ENCODE measurements around the gene ARF3.

ARF3 gene

DNA sequence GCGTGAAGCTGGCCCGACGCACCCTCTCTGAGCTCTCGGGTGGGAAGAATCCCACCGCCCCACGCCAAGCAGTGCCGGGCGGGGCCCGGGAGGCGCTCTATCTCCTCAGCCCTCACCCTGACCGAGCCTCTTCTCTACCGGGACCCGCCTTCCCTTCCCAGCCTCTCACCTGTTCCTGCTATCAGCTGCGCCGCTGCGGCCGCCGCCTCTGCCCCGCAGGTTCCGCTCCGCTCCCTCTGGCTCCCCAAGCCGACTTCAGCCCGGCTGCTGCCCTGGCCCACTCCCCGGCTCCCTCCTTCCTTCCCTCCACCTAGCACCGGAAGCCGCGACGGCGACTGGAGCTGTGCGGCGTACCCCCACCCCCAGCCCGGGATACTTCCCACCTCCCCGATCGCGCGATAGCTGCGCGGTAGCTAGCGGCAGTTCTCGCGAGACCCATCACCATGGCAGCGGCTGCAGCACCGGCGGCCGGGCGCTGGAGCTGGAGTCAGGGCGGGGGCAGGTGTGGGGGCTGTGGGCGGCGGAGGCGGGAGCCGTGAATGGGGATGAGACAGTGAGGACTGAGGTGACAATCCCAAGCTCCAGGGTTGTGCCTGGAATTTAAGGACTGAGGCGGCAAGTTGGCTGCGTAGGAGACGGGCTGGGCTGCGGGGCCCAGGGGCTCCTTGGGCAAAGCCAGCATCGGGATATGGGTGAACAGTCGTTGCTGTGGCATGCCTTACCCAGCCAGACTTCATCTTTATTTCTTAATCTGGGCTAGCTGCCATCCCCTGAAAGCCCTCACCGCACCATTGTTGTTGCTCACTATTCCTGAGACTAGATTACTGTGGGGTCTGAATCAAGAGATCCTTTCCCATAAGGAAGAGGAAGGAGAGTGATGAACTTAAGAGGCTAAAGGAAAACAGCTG, at the start of gene ARF3:
ARF3 (minus strand) TSS at position 347 of the 908 bp plus-strand sequence. CDS start 16,392 bp downstream, outside the sequence.
- DNase-seq, result peak; percentile 90

DNA sequence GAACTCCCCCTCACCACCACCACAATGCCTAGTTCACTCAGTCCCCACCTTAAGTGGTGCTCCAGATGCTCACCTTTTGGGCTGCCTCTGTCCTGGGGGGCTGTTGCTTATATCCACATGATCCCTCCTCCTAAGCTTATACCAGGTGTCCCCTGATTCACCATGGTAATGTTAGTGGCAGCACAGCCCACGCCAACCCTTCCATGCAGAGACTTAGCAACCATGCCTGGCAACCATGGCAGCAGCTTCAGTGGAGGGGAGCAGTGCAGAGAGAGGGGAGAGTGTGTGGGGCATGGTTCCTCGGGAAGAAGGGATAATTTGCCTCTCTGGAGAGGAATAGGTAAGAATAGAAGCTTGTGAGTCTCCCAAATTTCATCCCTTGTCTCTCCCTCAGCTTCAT, 43.1 kb upstream of the ARF3 start:
- DNase-seq, result no peak

DNA sequence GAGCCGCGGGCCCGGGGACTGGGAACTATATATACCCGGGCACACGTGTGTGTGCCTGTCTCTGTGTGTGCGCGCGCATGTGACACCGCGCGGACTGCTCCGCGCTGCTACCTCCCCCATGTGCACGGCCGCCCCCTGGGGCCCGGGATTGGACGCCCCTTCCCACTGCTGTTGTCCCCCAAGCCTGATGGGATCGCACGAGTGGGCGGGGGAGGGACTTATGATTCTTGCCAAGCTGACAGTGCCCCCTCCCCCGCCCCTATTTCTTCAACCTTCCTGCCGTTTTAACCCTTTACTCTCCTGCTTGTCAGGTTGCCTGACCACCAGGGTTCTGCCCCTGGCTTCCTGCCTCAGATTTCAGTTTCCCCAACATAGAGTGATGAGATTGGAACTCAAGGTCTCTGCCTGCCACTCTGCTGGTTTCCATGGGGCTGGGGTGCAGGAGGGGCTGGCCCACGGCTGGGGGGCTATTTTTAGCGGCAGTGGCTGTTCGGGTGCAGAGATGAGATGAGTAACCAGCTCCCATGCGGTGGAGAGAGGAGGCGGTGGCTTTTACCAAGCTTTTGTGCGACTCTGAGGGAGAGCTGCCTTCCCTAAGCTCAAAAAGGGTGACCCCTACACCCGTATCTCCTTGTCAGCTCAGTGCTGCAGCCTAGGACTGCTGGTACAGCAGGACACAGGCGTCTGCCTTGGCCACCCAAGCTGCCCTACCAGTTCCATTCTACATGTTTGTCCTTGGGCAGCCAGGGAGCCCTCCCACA, 42.3 kb upstream of the ARF3 start, which contains the start of gene DDN:
DDN (minus strand) TSS at position 5 of the 761 bp plus-strand sequence. CDS start 88 bp downstream, outside the sequence.
- peak; percentile 29 for DNase-seq

DNA sequence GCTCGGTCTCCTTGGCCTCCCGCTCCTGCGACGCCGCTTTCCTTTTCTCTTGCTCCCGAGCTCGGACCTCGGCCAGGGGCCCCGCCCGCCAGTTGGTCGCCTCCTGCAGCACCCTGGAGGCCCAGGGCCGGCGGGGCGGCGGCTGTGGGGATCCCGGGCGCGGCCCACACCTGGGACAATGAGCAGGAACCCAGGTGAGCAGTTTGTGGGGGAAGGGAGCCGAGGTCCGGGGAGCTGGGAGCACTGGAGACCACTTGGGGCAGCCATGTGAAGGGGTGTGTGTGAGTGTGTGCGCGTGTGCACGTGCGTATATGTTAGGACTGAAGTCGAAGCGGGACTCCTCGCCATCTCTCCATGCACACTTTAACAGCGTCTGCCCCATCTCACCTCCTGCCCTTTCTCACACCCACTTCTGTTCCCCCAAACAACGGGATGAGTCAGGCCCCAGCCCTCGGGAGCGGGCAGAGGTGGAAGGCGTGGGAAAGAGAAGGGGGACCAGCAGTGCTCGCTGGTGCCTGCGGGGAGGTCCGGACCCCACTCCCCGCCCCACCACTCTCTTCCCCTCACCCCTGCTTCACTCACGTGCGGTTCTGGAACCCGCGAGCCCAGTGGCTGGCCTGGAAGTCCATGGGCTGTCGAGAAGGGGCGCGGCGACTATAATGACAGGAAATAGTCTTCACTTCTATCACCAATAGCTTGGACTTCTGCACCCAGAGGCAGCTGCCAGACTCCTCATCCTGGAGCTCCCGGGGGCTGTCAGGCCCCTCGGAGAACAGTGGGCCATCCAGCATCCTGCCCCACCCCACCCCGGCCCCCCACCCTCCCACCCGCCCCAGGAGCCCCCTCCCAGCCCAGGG, 41.4 kb upstream of the ARF3 start:
- no peak for DNase-seq

DNA sequence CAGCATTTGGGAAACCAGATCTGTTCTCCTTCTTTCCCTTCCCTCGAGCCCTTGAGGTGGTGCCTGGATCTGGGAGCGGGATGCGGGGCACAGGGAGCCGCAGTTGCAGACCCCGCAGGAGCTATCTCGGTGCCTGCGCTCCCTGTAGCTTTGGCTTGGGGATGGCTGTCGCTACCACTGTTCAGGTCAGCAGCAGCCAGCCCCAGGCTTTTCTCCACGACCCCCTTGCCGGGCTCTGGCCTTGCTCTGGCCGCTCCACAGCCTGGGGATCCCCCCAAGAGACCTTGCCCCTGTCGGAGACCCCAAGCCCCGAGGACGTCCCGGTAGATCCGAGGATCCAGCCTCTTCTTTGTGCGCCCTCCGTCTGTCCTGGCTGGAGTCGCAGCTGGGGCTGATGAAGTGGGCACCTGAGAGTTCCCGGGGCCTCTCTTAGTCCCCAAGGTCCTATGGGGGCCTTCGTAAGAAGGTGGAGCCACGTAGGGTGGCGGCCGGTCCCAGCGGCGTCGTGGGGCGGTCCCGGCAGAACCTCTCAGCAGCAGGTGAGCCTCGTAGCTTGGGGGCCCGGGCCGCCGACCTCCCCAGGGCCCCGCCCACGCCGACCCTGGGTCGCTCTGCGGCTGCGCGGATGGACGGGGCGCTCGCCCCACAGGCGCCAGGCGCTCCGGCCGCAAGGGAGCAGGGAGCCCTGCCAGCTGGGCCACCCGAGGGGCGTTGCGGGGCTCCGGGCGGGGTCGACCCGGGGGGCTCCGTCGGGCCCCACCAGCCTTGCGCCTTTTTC, 40.6 kb upstream of the ARF3 start:
- no peak for DNase-seq

DNA sequence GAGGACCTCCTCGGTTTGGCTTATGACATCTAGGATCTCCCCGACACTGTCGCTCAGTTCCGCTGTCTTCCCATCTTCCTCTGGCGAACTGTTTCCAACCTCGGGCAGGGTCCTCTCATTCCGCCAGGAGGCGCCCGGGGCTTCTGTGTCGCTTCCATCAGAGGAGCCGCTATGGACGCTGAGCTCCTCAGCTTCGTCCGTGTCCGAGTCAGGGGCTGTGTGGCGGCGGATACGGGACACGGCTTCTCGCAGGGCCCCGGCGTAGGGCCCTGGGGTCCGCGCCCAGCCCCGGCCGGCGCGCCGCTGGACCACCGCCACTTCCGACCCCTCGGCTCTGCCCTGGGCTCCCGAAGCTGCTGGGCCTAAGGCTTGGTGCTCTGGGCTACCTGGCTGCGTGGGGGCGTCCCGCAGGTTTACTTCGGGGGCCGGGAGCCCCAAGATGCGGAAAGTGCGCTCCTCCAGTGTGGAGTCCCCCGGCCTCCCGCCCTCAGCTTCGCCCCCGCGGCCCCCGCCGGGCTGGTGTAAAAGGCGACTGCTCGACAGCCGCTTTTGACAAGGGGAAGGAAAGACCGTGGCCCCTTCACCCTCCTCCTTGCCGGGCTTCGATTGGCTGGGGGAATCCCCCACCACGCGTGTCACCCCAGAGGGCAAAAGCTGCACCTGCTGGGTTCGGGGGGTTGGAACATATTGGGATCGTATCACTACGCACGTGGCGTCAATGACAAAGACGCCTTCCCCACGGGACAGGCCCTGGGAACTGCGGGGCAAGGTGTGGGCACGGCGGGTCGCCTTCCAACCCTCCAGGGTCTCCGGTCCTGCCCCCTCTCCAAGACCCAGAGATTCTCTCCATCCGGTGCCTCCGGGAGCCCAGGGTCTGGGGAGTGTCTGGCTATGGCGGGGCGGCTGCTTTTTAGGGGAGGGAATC, 39.8 kb upstream of the ARF3 start:
- DNase-seq, result no peak

DNA sequence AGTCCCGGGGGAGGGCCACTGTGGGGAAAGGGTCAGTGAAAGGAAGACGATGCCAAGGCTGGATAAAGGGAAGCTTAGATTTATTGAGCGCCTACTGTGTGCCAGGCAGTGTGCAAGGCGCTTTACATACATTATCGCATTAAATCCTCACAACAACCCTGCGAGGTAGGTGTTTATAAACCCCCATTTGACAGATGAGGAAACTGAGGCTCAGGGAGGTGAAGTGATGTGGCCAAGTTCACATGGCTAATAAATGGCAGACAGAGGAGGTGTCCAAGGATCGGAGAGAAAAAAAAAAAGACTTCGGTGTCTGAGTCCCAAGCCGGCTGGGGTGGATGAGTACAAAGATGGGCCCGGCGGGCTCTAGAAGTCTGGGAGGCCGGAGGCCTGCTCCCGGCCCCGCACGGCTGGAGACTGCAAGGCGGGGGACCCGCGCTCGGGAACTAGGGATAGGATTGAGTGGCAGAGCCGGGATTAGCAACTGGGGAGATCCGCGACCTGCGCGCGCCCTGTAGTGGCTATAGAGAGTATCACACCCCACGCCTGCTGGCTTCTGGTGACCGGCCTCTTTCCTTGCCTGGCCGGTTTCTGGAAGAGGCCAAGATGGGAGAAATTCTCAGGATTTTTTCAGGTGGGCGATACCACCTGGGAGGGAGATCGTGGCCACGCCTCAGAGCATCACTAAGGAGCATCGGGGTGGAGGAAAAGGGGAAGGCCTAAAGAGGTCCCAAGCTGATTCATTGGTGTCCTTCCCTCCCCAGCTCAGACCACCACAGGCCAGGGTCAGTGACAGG, 38.0 kb upstream of the ARF3 start:
- no peak for DNase-seq

DNA sequence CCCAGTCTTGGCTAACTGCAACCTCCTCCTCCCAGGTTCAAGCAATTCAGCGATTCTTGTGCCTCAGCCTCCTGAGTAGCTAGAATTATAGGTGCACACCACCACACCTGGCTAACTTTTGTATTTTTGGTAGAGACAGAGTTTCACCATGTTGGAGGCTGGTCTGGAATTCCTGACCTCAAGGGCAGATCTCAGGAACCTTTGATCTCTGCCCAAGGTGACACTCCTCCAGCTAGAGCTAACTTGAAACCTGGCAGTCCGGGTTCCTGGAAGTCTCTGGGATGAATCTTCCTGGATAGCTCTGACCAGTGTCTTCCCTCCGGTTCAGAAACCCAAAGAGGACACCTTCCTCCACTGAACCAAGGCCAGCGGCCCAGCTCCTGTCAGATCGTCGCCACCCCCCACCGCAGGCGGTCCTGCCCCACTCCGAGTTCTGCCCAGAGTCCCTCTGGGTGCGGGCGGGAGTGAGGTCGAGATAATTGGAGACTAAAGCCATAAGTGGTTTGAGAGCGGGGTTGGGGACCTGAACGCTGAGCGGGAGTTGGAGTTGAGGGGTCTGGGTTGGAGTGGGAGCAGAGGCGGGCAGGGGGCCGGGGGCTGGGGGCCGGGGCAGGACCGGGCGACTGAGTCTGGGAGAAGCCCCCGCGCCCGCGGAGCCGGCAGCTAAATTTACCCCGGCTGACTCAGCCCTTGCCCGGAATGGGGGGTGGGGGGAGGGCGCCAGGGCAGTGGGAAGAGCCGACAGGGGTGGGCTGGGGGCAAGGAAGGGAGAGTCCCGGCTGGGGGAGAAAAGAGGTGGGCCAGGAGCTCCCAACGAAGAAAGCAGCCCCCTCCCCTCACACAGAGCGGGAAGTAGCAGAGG, 37.2 kb upstream of the ARF3 start:
- no peak for DNase-seq

DNA sequence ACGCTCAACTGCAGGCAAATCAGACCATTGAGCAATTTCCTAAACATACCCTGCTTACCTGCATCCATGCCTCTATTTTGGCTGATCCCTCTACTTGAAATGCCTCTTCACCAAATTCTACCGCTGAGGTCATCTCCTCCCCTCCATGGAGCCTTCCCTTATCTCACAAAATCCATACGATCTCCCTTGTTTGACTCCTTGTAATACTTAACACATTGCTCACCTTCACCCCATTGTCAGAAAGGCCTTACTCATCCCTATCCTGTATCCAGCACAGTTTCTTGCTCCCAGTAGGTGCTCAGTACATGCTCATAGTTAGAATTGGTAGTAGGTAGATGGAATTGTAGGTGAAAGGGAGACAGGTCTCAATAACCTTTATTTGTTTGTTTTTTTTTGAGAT, 36.5 kb upstream of the ARF3 start:
- DNase-seq, result no peak

DNA sequence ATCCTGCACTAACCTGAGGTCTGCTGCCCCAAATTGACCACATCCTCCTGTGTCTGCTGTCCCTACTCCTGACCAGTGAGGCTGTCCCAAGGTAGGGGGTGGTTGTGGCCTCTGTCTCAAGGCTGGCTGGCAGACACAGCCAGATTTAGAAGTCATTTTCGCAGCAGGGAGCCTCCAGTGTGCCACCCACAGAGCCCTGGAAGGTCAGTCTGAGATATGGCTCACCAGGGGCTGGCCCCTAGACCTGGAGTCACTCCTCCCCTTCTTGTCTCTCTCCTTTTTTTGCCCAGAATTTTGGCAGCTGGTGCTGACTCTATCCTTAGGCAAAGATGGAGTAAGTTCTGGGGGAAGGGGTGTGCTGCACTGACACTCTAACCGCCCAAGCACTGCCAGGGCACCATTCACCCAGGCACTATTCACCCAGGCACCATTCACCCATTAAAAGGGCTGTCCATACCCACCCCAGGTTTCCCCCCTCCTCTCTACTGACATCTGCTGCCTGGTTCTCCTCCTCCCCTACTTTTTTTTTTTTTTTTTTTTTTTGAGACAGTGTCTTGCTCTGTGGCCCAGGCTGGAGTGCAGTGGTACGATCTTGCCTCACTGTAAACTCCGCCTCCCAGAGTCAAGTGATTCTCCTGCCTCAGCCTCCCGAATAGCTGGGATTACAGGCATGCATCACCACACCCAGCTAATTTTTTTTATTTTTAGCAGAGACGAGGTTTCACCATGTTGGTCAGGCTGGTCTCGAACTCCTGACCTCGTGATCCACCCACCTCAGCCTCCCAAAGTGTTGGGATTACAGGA, 34.2 kb upstream of the ARF3 start:
- no peak for DNase-seq

DNA sequence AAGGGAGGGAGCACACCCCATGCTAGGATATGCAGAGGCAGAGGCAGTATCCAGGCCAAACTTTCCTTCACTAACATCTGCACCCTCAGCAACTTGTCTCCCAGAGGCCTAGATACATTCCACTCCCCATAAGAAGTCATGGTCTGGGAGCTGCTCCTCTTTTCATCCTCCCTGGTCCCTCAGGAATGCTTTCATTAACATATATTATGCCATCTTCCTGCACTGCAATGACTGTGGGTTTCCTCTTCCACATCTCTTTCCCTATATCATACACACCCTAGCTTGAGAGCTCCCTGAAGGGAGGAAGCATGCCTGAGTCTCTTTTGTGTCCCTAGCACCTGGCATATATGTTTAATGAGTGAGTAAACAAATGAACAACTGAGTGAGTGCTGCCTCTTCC, 33.3 kb upstream of the ARF3 start:
- no peak for DNase-seq

DNA sequence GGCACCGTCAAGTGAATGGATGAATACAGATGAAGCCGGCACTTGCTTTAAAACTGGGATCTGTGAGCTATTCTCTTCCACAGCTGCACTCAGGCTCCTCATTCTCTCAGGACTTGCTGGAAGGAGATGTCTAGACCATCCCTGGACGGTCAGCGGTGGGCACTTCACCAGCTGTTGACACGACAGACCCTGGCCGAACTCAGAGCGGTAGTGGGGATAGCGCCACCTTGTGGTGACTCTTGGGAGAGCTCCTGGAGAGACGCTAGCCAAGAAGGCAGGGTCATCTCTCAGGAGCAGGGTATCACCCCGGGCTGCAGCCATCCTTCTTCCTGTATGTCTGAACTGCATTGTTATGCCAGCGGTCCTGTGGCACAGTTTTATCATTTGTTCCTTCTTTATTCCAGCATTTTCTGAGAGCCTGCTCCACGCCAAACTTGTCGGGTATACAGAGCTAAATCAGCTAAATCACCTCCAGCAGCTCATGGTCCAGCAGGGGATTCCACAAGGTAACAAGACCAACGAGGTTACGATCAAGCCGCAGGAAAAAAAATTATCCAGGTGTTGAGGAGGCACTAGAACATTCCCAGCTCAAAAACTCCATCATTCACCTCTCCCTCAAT, 30.9 kb upstream of the ARF3 start:
- no peak for DNase-seq

DNA sequence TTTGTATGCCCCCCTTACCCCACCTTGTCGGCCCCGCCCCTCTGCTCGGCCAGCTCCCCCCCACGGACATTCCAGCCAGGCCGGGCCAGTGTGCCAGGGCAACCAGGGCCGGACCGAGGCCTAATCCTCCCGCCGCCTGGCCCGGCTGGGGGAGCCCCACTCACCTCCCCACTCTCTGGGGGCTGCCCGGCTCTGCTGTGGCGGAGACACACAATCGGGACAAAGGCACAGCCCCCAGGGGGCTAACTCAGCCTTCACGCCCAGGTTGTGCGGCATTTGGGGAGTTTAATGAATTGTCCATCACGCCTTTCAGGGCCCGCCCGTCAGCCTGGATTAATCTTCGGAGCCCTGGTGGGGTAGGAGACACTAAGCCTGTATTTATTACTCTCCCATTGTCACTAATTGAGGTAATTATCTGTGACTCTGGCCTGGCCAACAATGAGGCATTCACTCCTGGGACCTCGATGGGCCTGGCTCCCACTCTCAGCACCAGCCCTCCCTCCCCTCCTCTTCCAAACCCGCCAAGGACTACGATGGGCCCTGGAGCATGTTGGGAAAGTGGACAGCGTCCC, 29.5 kb upstream of the ARF3 start:
- no peak for DNase-seq

DNA sequence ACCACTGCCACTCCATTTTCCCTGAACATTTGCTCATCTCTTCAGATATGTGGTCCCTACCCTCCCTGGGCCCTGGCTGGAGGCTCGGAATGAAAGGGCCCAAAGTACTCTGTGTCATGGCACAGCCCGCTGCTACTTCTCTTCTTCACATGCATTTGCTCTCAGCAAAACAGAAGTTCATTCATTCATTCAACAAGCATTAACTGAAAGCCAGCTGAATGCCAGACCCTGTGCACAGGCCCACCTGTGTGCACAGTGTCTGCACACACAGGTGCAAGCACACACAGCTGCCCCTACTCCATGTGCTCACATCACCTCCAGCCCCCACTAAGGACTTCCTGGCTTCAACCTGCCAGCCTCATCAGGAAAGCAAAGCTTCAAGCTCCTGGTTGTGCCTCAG, 28.6 kb upstream of the ARF3 start:
- DNase-seq, result no peak

DNA sequence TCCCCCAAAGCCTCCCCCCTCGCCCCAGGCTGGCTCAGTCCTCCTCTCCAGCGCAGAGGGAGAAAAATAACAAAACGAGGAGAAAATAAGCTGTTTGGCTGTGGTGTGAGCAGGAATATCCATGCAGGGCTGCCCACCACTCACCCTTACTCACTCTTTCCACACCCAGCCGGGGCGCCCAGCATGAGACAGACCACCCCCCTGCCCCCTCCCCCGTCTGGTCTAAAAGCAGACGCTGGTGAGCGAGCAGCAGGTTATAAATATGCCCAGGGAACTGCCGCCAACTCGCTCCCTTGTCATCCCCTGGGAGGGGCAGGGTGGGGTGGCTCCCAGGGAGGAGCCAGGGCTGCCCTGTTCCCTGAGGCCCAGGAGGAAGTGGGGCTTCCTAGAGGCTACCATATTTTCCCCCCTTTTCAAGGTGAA, 28.2 kb upstream of the ARF3 start:
- no peak for DNase-seq

DNA sequence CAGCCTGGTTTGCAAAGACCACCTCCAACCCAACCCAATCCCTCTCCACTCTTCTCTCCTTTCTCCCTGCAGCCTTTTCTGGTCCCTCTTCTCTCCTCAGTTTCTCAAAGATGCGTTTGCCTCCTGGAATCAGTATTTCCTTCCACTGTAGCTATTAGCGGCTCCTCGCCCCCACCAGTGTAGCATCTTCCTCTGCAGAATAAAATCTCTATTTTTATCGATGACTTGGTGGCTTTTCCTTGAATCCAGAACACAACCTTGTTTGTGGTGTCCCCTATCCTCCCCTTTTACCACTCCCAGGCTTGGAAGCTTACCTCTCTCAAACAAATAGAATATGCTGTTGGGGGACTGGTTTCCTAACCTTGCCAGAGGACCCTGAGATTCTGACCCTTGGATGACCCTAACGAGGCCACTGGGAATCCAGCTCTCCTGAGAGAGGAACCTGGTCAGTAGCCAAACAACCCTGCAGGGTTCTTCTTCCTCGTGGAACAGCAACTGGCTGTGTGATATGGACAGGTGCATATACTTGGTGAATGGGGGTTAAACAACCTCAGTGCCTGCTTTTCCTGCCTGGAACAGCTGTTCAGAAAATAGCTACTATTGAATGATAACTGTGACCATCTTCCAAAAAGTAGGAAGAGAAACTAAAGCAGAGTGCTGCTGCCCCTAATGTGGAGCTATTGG, 25.3 kb upstream of the ARF3 start:
- no peak for DNase-seq

DNA sequence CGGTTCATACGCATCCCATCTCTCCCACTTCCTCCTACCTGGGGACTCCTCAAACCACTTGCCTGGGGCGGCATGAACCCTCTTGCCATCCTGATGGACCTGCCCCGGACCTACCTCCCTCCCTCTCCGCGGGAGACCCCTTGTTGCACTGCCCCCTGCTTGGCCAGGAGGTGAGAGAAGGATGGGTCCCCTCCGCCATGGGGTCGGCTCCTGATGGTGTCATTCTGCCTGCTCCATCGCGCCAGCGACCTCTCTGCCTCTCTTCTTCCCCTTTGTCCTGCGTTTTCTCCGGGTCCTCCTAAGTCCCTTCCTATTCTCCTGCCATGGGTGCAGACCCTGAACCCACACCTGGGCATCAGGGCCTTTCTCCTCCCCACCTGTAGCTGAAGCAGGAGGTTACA, 24.5 kb upstream of the ARF3 start:
- DNase-seq, result no peak
